ENCODE results near the gene HSD17B1. TPM values are rescaled to one million over a fixed set of nuclear protein-coding genes. Genes with fewer than 3 reads are reported as not detected.

The HSD17B1 gene
- total and polyA plus RNA-seq, 2 of the 13 experiments (the other 11 are each of a cell fraction or from before 2014, with no cell fraction given): 0.54 to 0.93 TPM

- TF ChIP-seq GTF3A (CRISPR knock-in tag; conservative IDR thresholded peaks at IDR 0.05) (0 out of 2 replicates have a peak, but pooled peaks have one; percentile 88), CTCF (CRISPR knock-in tag; IDR thresholded peaks at IDR 0.05) (peak; percentile 48), TFDP2 (CRISPR knock-in tag; IDR thresholded peaks at IDR 0.05) (peak; percentile 70), ATF3 (CRISPR knock-in tag; IDR thresholded peaks at IDR 0.05) (peak; percentile 25), ARID2 (CRISPR knock-in tag; IDR thresholded peaks at IDR 0.05; ENCODE audit: borderline replicate concordance) (peak; percentile 97), ARID5B (CRISPR knock-in tag; IDR thresholded peaks at IDR 0.05) (peak; percentile 67; the same call in 1 of the 2 replicates), NCOA5 (CRISPR knock-in tag; IDR thresholded peaks at IDR 0.05) (peak; percentile 72; the same call in 1 of the 2 replicates), SP140L (CRISPR knock-in tag; IDR thresholded peaks at IDR 0.05; ENCODE audit: borderline replicate concordance) (no peak), NFE2L1 (CRISPR knock-in tag; IDR thresholded peaks at IDR 0.05; ENCODE audit: borderline replicate concordance) (no peak), ZNF160 (CRISPR knock-in tag; IDR thresholded peaks at IDR 0.05) (no peak; the same call in 1 of the 2 replicates), HNF1A (IDR thresholded peaks at IDR 0.05; ENCODE audit: low read depth) (no peak), HNF1A (CRISPR knock-in tag; IDR thresholded peaks at IDR 0.05; ENCODE audit: borderline replicate concordance) (peak; percentile 88), ZBTB3 (CRISPR knock-in tag; IDR thresholded peaks at IDR 0.05; ENCODE audit: borderline replicate concordance, low read depth) (peak; percentile 81; the same call in 1 of the 2 replicates)
Observed at GRCh38 chr17:42566883-42567573, 14.3 kb downstream of the HSD17B1 start, which contains the start of gene MLX (continued).
